GM19467 (cell line): Measurements from ENCODE around the gene ANKRD30B.
"Not testable (repeated sequence)": the region's sequence is repeated elsewhere in the genome, so short reads cannot be mapped to it uniquely, and the experiment has no call there.

ENCODE experiments used
- ATAC-seq: cut with Tn5 transposase; IDR thresholded peaks from one replicate; pipeline ENCODE4 v1.9.1; 2021; ENCODE audit warnings: mild to moderate bottlenecking, moderate library complexity; ENCODE audit not compliant: unreplicated experiment

Gene ANKRD30B, protein sequence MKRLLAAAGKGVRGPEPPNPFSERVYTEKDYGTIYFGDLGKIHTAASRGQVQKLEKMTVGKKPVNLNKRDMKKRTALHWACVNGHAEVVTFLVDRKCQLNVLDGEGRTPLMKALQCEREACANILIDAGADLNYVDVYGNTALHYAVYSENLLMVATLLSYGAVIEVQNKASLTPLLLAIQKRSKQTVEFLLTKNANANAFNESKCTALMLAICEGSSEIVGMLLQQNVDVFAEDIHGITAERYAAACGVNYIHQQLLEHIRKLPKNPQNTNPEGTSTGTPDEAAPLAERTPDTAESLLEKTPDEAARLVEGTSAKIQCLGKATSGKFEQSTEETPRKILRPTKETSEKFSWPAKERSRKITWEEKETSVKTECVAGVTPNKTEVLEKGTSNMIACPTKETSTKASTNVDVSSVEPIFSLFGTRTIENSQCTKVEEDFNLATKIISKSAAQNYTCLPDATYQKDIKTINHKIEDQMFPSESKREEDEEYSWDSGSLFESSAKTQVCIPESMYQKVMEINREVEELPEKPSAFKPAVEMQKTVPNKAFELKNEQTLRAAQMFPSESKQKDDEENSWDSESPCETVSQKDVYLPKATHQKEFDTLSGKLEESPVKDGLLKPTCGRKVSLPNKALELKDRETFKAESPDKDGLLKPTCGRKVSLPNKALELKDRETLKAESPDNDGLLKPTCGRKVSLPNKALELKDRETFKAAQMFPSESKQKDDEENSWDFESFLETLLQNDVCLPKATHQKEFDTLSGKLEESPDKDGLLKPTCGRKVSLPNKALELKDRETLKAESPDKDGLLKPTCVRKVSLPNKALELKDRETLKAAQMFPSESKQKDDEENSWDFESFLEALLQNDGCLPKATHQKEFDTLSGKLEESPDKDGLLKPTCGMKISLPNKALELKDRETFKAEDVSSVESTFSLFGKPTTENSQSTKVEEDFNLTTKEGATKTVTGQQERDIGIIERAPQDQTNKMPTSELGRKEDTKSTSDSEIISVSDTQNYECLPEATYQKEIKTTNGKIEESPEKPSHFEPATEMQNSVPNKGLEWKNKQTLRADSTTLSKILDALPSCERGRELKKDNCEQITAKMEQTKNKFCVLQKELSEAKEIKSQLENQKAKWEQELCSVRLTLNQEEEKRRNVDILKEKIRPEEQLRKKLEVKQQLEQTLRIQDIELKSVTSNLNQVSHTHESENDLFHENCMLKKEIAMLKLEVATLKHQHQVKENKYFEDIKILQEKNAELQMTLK (N-terminal part only)

GRCh38 chr18:14747513-14748474, at the start of gene ANKRD30B:
ANKRD30B (plus strand) TSS chr18:14748172; CDS start chr18:14748420, 248 bp downstream.
- no peak for ATAC-seq

GRCh38 chr18:14701286-14702040, 46.5 kb upstream of the ANKRD30B start:
- not testable (repeated sequence) for ATAC-seq

GRCh38 chr18:14709761-14710160, 38.2 kb upstream of the ANKRD30B start:
- ATAC-seq = not testable (repeated sequence)

GRCh38 chr18:14721569-14721968, 26.4 kb upstream of the ANKRD30B start:
- not testable (repeated sequence) for ATAC-seq

DNA sequence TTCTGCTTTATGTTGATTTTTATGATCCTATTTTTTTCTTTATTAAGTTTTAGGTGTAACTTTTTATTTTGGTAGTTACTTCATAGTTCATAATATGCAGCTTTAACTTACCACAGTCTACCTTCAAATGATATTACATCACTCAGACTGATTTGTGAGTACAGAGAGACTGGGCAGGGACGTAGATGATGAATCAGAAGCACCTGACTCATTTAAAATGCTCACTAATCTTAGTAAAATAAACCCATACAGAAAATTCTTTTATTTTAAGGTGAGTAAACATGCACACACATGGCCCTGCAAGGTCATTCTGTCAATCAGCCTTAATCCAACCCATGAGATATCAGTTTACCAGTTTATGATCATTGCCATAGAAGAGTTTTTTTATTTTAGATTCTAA, 8.9 kb upstream of the ANKRD30B start:
- ATAC-seq = not testable (repeated sequence)

DNA sequence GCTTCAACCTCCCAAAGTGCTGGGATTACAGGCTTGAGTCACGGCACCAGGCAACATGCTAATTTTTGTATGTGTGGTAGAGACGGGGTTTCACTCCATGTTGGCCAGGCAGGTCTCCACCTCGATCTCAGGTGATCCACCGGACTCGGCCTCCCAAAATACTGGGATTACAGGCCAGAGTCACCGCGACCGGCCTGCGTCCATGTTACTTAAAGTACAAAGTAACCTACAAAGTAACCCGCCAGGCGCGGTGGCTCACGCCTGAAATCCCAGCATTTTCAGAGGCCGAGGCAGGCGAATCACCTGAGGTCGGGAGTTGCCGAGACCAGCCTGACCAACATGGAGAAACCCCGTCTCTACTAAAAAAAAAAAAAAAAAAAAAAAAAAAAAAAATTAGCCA, 1.1 kb upstream of the ANKRD30B start:
- ATAC-seq = no peak

DNA sequence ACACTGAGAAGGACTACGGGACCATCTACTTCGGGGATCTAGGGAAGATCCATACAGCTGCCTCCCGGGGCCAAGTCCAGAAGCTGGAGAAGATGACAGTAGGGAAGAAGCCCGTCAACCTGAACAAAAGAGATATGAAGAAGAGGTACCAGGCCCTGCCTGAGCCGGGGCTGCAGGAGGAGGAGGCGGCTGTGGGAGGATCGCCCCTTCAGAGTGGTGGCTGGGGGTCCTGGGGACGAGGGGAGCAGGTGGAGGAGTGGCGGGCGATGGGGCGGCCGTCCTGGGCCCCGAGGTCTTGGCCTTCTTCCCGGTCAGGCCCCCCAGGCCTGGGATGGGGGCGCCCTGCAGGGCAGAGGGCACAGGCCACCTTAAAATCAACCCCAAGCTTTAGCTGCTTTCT, 524 bp downstream of the ANKRD30B start:
- no peak for ATAC-seq

- not testable (repeated sequence) for ATAC-seq
Observed at GRCh38 chr18:14763566-14763965, 15.6 kb downstream of the ANKRD30B start.

DNA sequence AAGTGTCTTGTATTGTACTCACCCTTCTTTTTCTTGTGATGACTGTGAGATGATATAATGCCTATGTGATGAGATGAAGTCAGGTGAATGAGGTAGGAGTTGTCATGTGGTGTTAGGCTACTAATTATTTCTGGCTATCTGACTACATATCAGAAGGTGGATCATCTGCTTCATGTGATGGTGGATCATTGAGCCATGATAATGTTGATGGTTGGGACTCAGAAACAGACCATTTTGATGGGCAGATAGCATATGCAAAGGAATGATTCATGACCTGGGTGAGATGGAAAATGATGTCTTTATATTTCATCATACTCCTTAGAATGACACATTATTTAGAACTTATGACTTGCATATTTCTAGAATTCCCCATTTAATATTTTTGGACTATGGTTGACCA, 19.5 kb downstream of the ANKRD30B start:
- ATAC-seq = no peak

DNA sequence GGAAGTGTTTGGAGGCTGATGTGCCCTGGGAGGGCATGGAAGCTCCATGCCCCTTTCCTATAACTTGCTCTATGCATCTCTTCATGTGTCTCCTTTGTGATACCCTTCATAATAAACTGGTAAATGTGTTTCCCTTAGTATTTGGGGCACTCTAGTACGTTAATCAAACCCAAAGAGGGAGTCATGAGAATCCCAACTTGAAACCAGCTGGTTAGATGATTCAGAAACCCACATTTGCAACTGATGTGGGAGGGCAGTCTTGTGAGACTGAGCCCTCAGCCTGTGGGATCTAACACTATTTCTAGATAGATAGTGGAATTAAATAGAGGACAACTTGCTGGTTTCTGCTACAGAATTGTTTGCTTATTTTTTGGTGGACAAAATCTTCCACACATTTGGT, 20.3 kb downstream of the ANKRD30B start:
- ATAC-seq = no peak

DNA sequence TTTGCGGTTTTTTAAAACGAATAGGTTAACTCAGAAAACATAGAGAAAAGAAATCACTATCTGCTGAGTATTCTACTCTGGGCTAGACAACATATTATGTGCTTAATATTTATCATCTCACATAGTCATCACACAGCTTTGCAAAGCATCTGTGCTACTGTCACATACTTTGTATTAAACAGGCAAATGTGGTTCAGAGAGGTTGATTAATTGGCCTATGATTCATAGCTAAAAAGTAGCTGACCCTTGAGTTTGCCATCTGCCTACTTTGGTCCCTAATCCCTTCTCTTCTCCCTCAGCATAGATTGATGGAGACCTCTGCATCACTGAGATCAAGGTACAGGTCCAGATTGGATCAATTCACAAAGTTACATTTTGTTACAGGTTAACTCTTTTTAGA, 21.4 kb downstream of the ANKRD30B start:
- no peak for ATAC-seq

GRCh38 chr18:14776801-14777200, 28.8 kb downstream of the ANKRD30B start:
- ATAC-seq = no peak

DNA sequence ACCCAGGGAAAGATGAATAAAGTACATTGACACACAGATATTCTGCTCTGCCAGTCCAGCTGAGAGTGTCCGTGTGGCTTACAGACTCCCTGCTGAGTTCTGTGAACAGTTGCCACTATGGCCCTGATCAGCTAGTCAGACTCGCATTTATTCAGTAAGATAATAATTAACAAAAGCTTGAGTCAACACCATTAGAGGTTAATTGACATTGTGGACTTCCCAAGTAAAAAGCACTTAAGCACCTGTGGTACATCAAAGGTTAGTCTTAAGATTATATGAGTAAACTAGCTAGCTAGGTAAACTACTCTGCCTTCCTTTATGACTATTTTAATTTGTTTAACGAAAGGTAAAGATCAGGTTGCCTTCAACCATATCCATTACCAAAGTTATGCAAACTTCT, 33.7 kb downstream of the ANKRD30B start:
- no peak for ATAC-seq

- no peak for ATAC-seq
Observed at GRCh38 chr18:14784133-14784532, 36.2 kb downstream of the ANKRD30B start.

GRCh38 chr18:14796876-14797275, 48.9 kb downstream of the ANKRD30B start:
- ATAC-seq = not testable (repeated sequence)

- ATAC-seq = not testable (repeated sequence)
Observed at GRCh38 chr18:14797969-14798764, 50.2 kb downstream of the ANKRD30B start.

DNA sequence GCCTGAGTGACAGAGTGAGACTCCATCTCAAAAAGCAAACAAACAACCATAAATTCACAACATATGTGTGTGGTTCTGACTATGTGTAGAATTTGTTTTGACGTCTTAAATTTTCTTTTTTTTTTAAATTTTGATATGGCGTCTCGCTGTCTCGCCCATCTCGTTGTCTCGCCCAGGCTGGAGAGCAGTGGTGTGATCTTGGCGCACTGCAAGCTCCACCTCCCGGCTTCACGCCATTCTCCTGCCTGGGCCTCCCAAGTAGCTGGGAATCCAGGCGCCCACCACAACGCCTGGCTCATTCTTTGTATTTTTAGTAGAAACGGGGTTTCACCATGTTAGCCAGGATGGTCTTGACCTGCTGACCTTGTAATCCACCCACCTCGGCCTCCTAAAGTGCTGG, 63.1 kb downstream of the ANKRD30B start:
- ATAC-seq = not testable (repeated sequence)

DNA sequence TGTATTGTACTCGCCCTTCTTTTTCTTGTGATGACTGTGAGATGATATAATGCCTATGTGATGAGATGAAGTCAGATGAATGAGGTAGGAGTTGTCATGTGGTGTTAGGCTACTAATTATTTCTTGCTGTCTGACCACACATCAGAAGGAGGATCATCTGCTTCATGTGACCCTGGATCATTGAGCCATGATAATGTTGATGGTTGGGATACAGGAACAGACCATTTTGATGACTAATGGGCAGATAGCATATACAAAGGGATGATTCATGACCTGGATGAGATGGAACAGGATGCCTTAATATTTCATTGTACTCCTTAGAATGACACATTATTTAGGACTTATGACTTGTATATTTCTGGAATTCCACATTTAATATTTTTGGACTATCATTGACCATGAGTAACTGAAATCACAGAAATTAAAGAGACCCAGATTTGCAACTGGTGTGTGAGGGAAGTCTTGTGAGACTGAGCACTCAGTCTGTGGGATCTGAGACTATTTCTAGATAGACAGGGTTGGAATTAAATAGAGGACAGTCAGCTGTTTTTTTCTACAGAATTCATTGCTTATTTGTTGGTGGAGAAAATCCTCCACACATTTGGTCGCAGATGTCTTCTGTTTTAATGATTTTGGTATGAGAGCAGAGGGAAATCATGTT, 79.1 kb downstream of the ANKRD30B start:
- ATAC-seq = not testable (repeated sequence)
